ENCODE results near the gene IL34. TPM values are rescaled to one million over a fixed set of nuclear protein-coding genes. Genes with fewer than 3 reads are reported as not detected.
A peak's percentile ranks its signal among the peaks of the same experiment; 100 is the strongest.

Gene IL34
- polyA plus RNA-seq, 2 of the 4 experiments (the other 2 are of a cell fraction), result 0.25 to 0.40 TPM

GRCh38 chr16:70708366-70709246 is 62.2 kb downstream of the IL34 start:
- ATAC-seq, result no peak
- H3K4me1 ChIP-seq, result peaks cover 64% of the 10 kb centered on the region
- H3K27ac ChIP-seq, result peak overlapping the region; percentile 88 to 92; a peak in 5 of 6 replicates
- TF ChIP-seq EHMT2 (IDR thresholded peaks at IDR 0.05; ENCODE audit: low read depth) (no peak), TP53 (CRISPR knock-in tag; IDR thresholded peaks at IDR 0.05) (no peak)
- 78% methylated on average over 20 of the region's 20 CpGs for WGBS (ENCODE audit: missing lambda C conversion rate)
- H3K9me3 ChIP-seq, result no peaks in the 10 kb centered on the region
- ChIA-PET CTCF (interaction anchor here (0.6 to 6.8 kb wide), 5 partner anchors 10 to 1033 kb away, joined by 3 to 38 read pairs (median 4); no protein-coding TSS in a partner anchor), POLR2A (no interaction called here)
- DNase-seq (ENCODE audit: low read depth in 1 of 2, low spot score in 1 of 2), result no peak
- no peak overlapping the region for H3K4me2 ChIP-seq
- FAIRE-seq, result no peak
- H3K4me3 ChIP-seq, result no peak overlapping the region

DNA sequence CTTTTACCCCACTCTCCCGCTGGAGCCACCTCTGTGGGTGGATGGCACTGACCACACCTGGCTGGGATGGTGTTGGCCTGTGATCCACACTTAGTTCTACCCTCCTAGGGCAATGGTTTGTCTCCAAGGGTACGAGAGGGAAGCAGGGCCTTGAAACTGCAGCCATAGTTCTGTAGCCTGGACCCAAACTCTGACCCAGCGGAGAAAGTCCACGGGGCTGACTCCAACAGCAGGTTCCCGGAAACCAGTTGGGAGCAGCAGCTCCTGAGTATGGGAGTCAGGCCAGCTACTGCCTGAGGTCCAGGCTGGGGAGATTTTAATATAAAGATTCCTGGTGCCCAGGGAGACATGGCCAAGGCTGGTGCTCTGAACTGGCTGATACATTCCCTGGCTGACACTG is 63.1 kb downstream of the IL34 start:
- Histone ChIP-seq H3K27ac (peak overlapping the region; percentile 11 to 92; a peak in 4 of 6 replicates), H3K4me1 (peaks cover 64% of the 10 kb centered on the region), H3K4me3 (no peak overlapping the region), H3K4me2 (no peak overlapping the region), H3K9me3 (no peaks in the 10 kb centered on the region)
- TF ChIP-seq, protein P1, sequence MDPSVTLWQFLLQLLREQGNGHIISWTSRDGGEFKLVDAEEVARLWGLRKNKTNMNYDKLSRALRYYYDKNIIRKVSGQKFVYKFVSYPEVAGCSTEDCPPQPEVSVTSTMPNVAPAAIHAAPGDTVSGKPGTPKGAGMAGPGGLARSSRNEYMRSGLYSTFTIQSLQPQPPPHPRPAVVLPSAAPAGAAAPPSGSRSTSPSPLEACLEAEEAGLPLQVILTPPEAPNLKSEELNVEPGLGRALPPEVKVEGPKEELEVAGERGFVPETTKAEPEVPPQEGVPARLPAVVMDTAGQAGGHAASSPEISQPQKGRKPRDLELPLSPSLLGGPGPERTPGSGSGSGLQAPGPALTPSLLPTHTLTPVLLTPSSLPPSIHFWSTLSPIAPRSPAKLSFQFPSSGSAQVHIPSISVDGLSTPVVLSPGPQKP (IDR thresholded peaks at IDR 0.05; ENCODE audit: low read depth, low read length), result no peak
- TF ChIP-seq, protein P2, sequence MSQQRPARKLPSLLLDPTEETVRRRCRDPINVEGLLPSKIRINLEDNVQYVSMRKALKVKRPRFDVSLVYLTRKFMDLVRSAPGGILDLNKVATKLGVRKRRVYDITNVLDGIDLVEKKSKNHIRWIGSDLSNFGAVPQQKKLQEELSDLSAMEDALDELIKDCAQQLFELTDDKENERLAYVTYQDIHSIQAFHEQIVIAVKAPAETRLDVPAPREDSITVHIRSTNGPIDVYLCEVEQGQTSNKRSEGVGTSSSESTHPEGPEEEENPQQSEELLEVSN (IDR thresholded peaks at IDR 0.05; ENCODE audit: borderline replicate concordance, low read depth), result no peak
- TF ChIP-seq FOXS1 (CRISPR knock-in tag; IDR thresholded peaks at IDR 0.05) (no peak), HOXB13 (CRISPR knock-in tag; IDR thresholded peaks at IDR 0.05; ENCODE audit: low read depth) (no peak), MAFK (IDR thresholded peaks at IDR 0.05; ENCODE audit: partially characterized antibody) (no peak), BHLHE40 (IDR thresholded peaks at IDR 0.05; ENCODE audit: low read depth, low read length) (no peak), CBX2 (IDR thresholded peaks at IDR 0.05; ENCODE audit: borderline replicate concordance, low read depth) (no peak), MAZ (IDR thresholded peaks at IDR 0.05; ENCODE audit: borderline replicate concordance, low read depth, low read length) (no peak), HOXB5 (CRISPR knock-in tag; IDR thresholded peaks at IDR 0.05) (no peak), JUN (IDR thresholded peaks at IDR 0.05) (no peak), ZC3H11A (IDR thresholded peaks at IDR 0.05) (no peak), TP53 (CRISPR knock-in tag; IDR thresholded peaks at IDR 0.05) (no peak), PBX3 (IDR thresholded peaks at IDR 0.05) (no peak), FOSL2 (IDR thresholded peaks at IDR 0.05) (no peak), FOSL2 (CRISPR knock-in tag; IDR thresholded peaks at IDR 0.05) (no peak)
- TF ChIP-seq, protein P3, sequence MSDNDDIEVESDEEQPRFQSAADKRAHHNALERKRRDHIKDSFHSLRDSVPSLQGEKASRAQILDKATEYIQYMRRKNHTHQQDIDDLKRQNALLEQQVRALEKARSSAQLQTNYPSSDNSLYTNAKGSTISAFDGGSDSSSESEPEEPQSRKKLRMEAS (IDR thresholded peaks at IDR 0.05), result no peak
- POLR2A ChIA-PET, result no interaction called here
- DNase-seq (ENCODE audit: low read depth in 1 of 2, low spot score in 1 of 2) (no peak), FAIRE-seq (no peak), ATAC-seq (no peak)
- WGBS (ENCODE audit: missing lambda C conversion rate), result 94% methylated on average over 4 of the region's 5 CpGs
- CTCF ChIA-PET, result interaction anchor here (0.6 to 6.8 kb wide), 5 partner anchors 9 to 1032 kb away, joined by 3 to 38 read pairs (median 4); no protein-coding TSS in a partner anchor

- WGBS (ENCODE audit: missing lambda C conversion rate), result 90% methylated on average over 7 of the region's 7 CpGs
- DNase-seq (ENCODE audit: low read depth in 1 of 2, low spot score in 1 of 2) (no peak), ATAC-seq (no peak), FAIRE-seq (no peak)
- POLR2A ChIA-PET, result no interaction called here
- Histone ChIP-seq H3K4me1 (peaks cover 64% of the 10 kb centered on the region), H3K4me3 (no peak overlapping the region), H3K9me3 (no peaks in the 10 kb centered on the region), H3K4me2 (no peak overlapping the region), H3K27ac (peak overlapping the region in 1 of 2 experiments; percentile 92; a peak in 3 of 6 replicates)
- TF ChIP-seq GATA3 (IDR thresholded peaks at IDR 0.05; ENCODE audit: borderline replicate concordance) (no peak), FOSL2 (IDR thresholded peaks at IDR 0.05) (no peak), FOSL2 (CRISPR knock-in tag; IDR thresholded peaks at IDR 0.05) (no peak), SMC3 (IDR thresholded peaks at IDR 0.05) (no peak), RFX5 (IDR thresholded peaks at IDR 0.05) (no peak), KDM5A (IDR thresholded peaks at IDR 0.05) (no peak)
- CTCF ChIA-PET, result interaction anchor here (0.7 to 6.8 kb wide), 4 partner anchors 9 to 60 kb away, joined by 3 to 38 read pairs (median 4); no protein-coding TSS in a partner anchor
Observed at GRCh38 chr16:70709942-70710341, 63.6 kb downstream of the IL34 start.

Other genes starting within 250 kb of the IL34 start
- gene ST3GAL2, start 207.5 kb upstream of the IL34 start, polyA plus RNA-seq (2011; rRNA removed), result 11.1 and 14.4 TPM in 2 replicates
- 13.8 to 16.3 TPM (median 15.5 TPM) in 3 replicates for gene ST3GAL2, start 207.5 kb upstream of the IL34 start, polyA plus RNA-seq (2017; fragmentation: RNase III; extraction: RNeasy Plus Mini Kit Qiagen cat#74134 plus additional on column Dnase treatment)
- gene FCSK, start 192.0 kb upstream of the IL34 start, polyA plus RNA-seq (2011; rRNA removed), result 5.7 and 9.3 TPM in 2 replicates
- 6.0 to 7.7 TPM (median 6.8 TPM) in 3 replicates for gene FCSK, start 192.0 kb upstream of the IL34 start, polyA plus RNA-seq (2017; fragmentation: RNase III; extraction: RNeasy Plus Mini Kit Qiagen cat#74134 plus additional on column Dnase treatment)
- 48.2 and 53.1 TPM in 2 replicates for gene COG4, start 123.0 kb upstream of the IL34 start, polyA plus RNA-seq (2011; rRNA removed)
- gene COG4, start 123.0 kb upstream of the IL34 start, polyA plus RNA-seq (2017; fragmentation: RNase III; extraction: RNeasy Plus Mini Kit Qiagen cat#74134 plus additional on column Dnase treatment), result 40.9 to 46.5 TPM (median 42.7 TPM) in 3 replicates
- 155 and 302 TPM in 2 replicates for gene SF3B3, start 122.7 kb upstream of the IL34 start, polyA plus RNA-seq (2011; rRNA removed)
- 111 to 118 TPM (median 115 TPM) in 3 replicates for gene SF3B3, start 122.7 kb upstream of the IL34 start, polyA plus RNA-seq (2017; fragmentation: RNase III; extraction: RNeasy Plus Mini Kit Qiagen cat#74134 plus additional on column Dnase treatment)
- gene MTSS2, start 39.5 kb downstream of the IL34 start, polyA plus RNA-seq (2011; rRNA removed), result 10.8 and 13.1 TPM in 2 replicates
- gene MTSS2, start 39.5 kb downstream of the IL34 start, polyA plus RNA-seq (2017; fragmentation: RNase III; extraction: RNeasy Plus Mini Kit Qiagen cat#74134 plus additional on column Dnase treatment), result 27.1 to 37.4 TPM (median 33.5 TPM) in 3 replicates
- 27.0 and 32.0 TPM in 2 replicates for gene VAC14, start 154.6 kb downstream of the IL34 start, polyA plus RNA-seq (2011; rRNA removed)
- 22.7 to 25.3 TPM (median 23.5 TPM) in 3 replicates for gene VAC14, start 154.6 kb downstream of the IL34 start, polyA plus RNA-seq (2017; fragmentation: RNase III; extraction: RNeasy Plus Mini Kit Qiagen cat#74134 plus additional on column Dnase treatment)